ENCODE data around the gene DMRT2. TPM values are rescaled to one million over a fixed set of nuclear protein-coding genes. Genes with fewer than 3 reads are reported as not detected.

Gene DMRT2
- total RNA-seq, 1 experiment from 2014 or later: 0.61 TPM

DNA sequence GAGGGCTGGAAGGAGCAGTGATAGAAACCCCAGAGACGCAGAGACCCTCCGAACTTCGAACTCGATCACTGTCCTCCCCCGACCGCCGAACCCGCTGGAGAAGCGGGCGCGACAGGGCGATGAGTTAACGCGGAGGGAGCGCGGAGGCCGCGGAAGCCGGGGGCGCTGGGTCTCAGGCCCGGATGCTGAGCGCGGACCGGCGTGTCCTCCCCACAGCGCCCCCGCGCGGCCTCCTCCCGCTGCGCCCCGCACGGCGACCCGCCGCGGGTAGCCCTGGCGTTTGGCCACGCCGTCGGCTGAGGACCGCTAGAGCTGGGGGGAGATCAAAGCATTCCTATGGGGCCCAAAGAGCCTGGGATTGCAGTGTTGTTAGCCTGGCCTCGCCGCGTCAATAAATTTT lies 7.7 kb upstream of the DMRT2 start:
- ChIA-PET POLR2A (no interaction called here), CTCF (no interaction called here)
- no peaks in the 10 kb centered on the region for H3K27me3 ChIP-seq (replicated peaks; ENCODE audit: control insufficient read depth, insufficient read depth, low read length)
- no peak overlapping the region for H3K4me3 ChIP-seq (ENCODE audit: low read depth, low read length)
- H3K4me3 Mint-ChIP-seq (ENCODE audit: unreplicated experiment): no peak overlapping the region
- no peaks in the 10 kb centered on the region for H3K9me3 Mint-ChIP-seq (ENCODE audit: unreplicated experiment)
- no TSS peak for BruUV-seq (replicated peaks)
- H3K27me3 Mint-ChIP-seq (ENCODE audit: insufficient read depth, unreplicated experiment): no peaks in the 10 kb centered on the region
- no peaks in the 10 kb centered on the region for H3K36me3 Mint-ChIP-seq (ENCODE audit: insufficient read depth, unreplicated experiment)
- H3K27ac Mint-ChIP-seq (ENCODE audit: unreplicated experiment): no peak overlapping the region
- no peaks in the 10 kb centered on the region for H3K4me1 ChIP-seq
- intact Hi-C loops (cut with micrococcal nuclease; ENCODE audit: unreplicated experiment): no loop called here
- no peaks in the 10 kb centered on the region for H3K4me1 Mint-ChIP-seq (ENCODE audit: low read depth, unreplicated experiment)
- H3K36me3 ChIP-seq (ENCODE audit: control insufficient read depth, insufficient read depth, low read length): no peaks in the 10 kb centered on the region
- no peaks in the 10 kb centered on the region for H3K9me3 ChIP-seq
- TF ChIP-seq, protein P1, sequence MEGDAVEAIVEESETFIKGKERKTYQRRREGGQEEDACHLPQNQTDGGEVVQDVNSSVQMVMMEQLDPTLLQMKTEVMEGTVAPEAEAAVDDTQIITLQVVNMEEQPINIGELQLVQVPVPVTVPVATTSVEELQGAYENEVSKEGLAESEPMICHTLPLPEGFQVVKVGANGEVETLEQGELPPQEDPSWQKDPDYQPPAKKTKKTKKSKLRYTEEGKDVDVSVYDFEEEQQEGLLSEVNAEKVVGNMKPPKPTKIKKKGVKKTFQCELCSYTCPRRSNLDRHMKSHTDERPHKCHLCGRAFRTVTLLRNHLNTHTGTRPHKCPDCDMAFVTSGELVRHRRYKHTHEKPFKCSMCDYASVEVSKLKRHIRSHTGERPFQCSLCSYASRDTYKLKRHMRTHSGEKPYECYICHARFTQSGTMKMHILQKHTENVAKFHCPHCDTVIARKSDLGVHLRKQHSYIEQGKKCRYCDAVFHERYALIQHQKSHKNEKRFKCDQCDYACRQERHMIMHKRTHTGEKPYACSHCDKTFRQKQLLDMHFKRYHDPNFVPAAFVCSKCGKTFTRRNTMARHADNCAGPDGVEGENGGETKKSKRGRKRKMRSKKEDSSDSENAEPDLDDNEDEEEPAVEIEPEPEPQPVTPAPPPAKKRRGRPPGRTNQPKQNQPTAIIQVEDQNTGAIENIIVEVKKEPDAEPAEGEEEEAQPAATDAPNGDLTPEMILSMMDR (IDR thresholded peaks at IDR 0.05; ENCODE audit: insufficient read depth in 1 of 2, low read depth in 1 of 2, low read length in 1 of 2, severe bottlenecking in 1 of 2, unreplicated experiment in 1 of 2): no peak
- DNase-seq: no peak

DNA sequence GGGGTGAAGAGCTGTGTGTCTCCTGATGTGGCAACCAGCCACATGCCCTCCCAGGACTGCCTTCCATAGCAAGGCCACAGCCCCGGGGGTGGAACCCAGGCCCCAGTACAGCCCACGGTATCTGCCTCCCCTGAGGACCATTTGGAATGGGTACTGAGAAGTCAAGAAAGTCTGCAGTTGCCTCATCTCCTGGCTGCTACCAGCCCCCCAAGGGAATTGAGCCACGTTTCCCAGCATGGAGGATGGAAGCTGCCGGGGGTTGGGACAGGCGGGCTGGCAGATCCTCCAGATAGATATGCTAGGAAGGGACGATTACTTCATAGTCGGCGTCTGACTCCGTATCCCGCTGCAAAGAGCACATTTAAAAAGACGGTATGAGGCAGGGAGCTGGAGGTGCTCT lies 5.5 kb upstream of the DMRT2 start:
- no peak overlapping the region for H3K4me3 Mint-ChIP-seq (ENCODE audit: unreplicated experiment)
- POLR2A ChIA-PET: no interaction called here
- Histone ChIP-seq H3K4me3 (ENCODE audit: low read depth, low read length) (no peak overlapping the region), H3K27me3 (replicated peaks; ENCODE audit: control insufficient read depth, insufficient read depth, low read length) (no peaks in the 10 kb centered on the region), H3K4me1 (no peaks in the 10 kb centered on the region), H3K36me3 (ENCODE audit: control insufficient read depth, insufficient read depth, low read length) (no peaks in the 10 kb centered on the region), H3K9me3 (no peaks in the 10 kb centered on the region)
- no peak overlapping the region for H3K27ac Mint-ChIP-seq (ENCODE audit: unreplicated experiment)
- TF ChIP-seq, protein P1 (IDR thresholded peaks at IDR 0.05; ENCODE audit: insufficient read depth in 1 of 2, low read depth in 1 of 2, low read length in 1 of 2, severe bottlenecking in 1 of 2, unreplicated experiment in 1 of 2): no peak
- H3K27me3 Mint-ChIP-seq (ENCODE audit: insufficient read depth, unreplicated experiment): no peaks in the 10 kb centered on the region
- DNase-seq: no peak
- BruUV-seq (replicated peaks): no TSS peak
- no peaks in the 10 kb centered on the region for H3K9me3 Mint-ChIP-seq (ENCODE audit: unreplicated experiment)
- intact Hi-C loops (cut with micrococcal nuclease; ENCODE audit: unreplicated experiment): no loop called here
- CTCF ChIA-PET: no interaction called here
- H3K36me3 Mint-ChIP-seq (ENCODE audit: insufficient read depth, unreplicated experiment): no peaks in the 10 kb centered on the region
- no peaks in the 10 kb centered on the region for H3K4me1 Mint-ChIP-seq (ENCODE audit: low read depth, unreplicated experiment)

DNA sequence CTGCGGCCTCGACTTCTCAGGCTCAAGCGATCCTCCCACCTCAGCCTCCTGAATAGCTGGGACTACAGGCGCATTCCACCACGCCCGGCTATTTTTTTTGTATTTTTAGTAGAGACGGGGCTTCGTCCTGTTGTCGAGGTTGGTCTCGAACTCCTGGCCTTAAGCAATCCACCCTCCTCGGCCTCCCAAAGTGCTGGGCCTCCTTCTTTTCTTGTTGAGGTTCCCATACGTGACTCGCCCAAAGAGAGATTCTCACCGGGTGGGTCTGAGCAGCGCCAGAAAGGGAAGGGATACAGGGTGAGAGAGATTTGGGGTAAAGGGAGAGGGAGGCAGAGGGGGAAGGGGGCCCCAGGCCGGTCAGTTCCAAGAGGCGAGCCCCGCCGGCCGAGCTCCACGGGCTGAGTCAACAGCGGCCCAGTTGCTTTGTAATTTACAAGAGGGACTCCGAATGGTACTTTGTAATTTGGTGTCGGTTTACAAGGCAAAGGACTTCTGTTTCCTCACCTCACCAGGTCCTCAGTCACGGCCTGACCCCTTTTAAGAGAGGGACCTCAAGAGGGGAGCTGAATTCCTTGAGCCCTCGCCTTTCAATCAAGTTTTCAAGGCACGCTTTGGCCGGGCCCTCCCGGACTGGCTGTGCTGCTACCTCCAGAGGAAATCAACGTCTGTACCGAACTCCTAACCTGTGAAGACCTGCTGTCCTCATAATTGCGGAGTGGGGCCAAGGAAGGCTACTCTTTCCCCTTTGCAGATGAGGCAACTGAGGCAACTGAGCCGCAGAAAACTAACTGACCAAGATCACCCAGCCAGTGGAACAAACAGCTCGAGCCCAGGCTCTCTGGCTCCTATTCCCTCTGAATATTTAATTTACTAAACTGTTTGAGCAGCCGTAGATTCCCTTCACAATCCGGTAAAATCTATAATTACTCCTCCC lies 3.3 kb upstream of the DMRT2 start:
- TF ChIP-seq, protein P1 (IDR thresholded peaks at IDR 0.05; ENCODE audit: insufficient read depth in 1 of 2, low read depth in 1 of 2, low read length in 1 of 2, severe bottlenecking in 1 of 2, unreplicated experiment in 1 of 2): no peak

More for the DNA sequence above, 3.3 kb upstream of the DMRT2 start:
- H3K27me3 Mint-ChIP-seq (ENCODE audit: insufficient read depth, unreplicated experiment): no peaks in the 10 kb centered on the region
- Histone ChIP-seq H3K27me3 (replicated peaks; ENCODE audit: control insufficient read depth, insufficient read depth, low read length) (no peaks in the 10 kb centered on the region), H3K9me3 (no peaks in the 10 kb centered on the region), H3K4me3 (ENCODE audit: low read depth, low read length) (no peak overlapping the region), H3K36me3 (ENCODE audit: control insufficient read depth, insufficient read depth, low read length) (no peaks in the 10 kb centered on the region), H3K4me1 (peaks cover 4% of the 10 kb centered on the region; the same call in 1 of the 2 replicates)
- H3K27ac Mint-ChIP-seq (ENCODE audit: unreplicated experiment): no peak overlapping the region
- no peaks in the 10 kb centered on the region for H3K9me3 Mint-ChIP-seq (ENCODE audit: unreplicated experiment)
- CTCF ChIA-PET: no interaction called here
- peaks cover 5% of the 10 kb centered on the region for H3K36me3 Mint-ChIP-seq (ENCODE audit: insufficient read depth, unreplicated experiment)
- POLR2A ChIA-PET: no interaction called here
- intact Hi-C loops (cut with micrococcal nuclease; ENCODE audit: unreplicated experiment): no loop called here
- no TSS peak for BruUV-seq (replicated peaks)
- no peak overlapping the region for H3K4me3 Mint-ChIP-seq (ENCODE audit: unreplicated experiment)
- DNase-seq: no peak
- no peaks in the 10 kb centered on the region for H3K4me1 Mint-ChIP-seq (ENCODE audit: low read depth, unreplicated experiment)

Measured in Caco-2 (cell line).